IPS-15b (cell line): Measurements from ENCODE around the gene FAT3.

Source experiments
- H3K27me3 ChIP-seq: one replicate; pipeline ENCODE4 v1.6.1; 2013; ENCODE audit warnings: low read length; ENCODE audit not compliant: control insufficient read depth, insufficient read depth
- H3K36me3 ChIP-seq: one replicate; pipeline ENCODE4 v1.6.1; 2013; ENCODE audit warnings: low read length; ENCODE audit not compliant: control insufficient read depth, insufficient read depth
- H3K4me1 ChIP-seq: one replicate; pipeline ENCODE4 v1.6.1; 2013; ENCODE audit warnings: mild to moderate bottlenecking, low read length; ENCODE audit not compliant: control insufficient read depth, insufficient read depth
- H3K4me3 ChIP-seq: one replicate; pipeline ENCODE4 v1.5.1; 2013; ENCODE audit warnings: low read depth, low read length
- H3K9ac ChIP-seq: one replicate; pipeline ENCODE4 v1.6.1; 2013; ENCODE audit warnings: low read depth, mild to moderate bottlenecking, low read length
- H3K9me3 ChIP-seq: one replicate; pipeline ENCODE4 v1.6.1; 2013; ENCODE audit warnings: mild to moderate bottlenecking, low read length; ENCODE audit not compliant: control insufficient read depth, insufficient read depth

Gene FAT3

DNA sequence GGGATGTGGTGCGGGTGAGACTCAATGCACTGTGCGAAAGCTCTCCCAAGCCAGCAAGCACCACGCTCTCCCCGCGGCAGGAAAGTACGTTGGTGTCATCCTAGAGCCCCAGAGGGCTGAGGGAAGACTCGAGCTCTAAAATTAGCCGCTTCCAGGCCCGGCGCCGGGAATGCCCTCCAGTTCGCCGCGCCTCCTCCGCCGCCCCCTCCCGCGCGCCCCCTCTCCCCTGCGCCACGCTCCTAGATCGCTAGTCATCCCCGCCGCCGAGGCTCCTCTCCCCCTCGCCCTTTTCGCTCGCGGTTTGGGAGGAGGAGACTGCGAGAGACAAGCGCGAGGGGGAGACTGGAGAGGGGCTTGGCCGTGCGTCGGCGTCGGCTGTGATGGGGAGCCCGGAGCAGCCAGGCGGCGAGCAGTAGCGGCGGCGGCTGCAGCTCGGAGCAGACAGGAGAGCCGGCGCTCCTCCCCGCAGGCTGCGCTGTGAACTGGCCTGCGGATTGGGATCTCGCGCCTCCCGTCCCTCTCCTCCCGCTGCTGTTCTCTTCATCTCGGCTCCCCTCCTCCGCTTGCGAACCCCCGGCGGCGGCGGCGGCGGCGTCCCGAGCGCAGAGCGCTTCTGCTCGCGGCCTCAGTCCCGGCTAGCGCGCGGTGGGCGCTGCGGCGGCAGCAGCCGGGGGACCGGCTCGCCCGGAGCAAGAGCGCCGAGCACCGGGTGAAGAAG is at the start of gene FAT3:
Gene FAT3 (plus strand): TSS at position 412 of the 718 bp plus-strand sequence. CDS start 127,295 bp downstream, outside the sequence.
- peaks cover 32% of the 10 kb centered on the region for H3K27me3 ChIP-seq
- H3K4me3 ChIP-seq: peak within 1 kb of the TSS; percentile 81
- peak within 1 kb of the TSS; percentile 73 for H3K9ac ChIP-seq
- no peaks in the 10 kb centered on the region for H3K9me3 ChIP-seq
- H3K36me3 ChIP-seq: no peaks in the 10 kb centered on the region
- H3K4me1 ChIP-seq: peaks cover 35% of the 10 kb centered on the region

DNA sequence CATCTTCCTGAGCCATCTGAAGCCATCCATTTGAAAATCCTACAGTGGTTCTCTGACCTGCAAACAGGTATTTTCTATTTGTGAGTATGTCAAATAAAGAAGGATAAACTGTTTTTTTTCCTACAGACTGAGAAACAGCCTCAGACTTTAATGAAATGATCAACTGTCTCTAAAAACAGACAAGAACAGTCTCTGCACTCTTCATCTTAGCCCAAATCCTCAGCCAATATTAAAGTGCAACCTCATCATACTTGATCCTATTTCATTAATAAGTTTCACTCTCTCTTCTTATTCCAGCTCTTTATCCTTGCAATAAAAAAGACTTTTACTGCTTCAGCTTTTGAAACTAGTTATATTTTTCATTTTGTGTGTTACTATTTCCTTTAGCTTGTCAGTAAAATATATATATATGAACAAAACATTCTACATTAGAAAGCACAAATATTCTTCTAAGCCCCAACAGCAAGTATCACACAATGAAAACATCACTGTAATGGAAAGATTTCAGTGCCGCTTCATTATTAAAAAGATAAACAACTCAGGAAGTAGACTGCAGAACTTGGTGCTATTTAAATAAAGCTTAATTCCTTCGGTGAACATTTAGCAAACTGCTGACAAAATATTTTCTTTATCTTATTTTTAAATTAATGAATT is 45.5 kb upstream of the FAT3 start:
- H3K36me3 ChIP-seq: no peaks in the 10 kb centered on the region
- H3K27me3 ChIP-seq: no peaks in the 10 kb centered on the region
- H3K4me3 ChIP-seq: no peak overlapping the region
- H3K4me1 ChIP-seq: no peaks in the 10 kb centered on the region
- H3K9me3 ChIP-seq: no peaks in the 10 kb centered on the region
- H3K9ac ChIP-seq: no peak overlapping the region

DNA sequence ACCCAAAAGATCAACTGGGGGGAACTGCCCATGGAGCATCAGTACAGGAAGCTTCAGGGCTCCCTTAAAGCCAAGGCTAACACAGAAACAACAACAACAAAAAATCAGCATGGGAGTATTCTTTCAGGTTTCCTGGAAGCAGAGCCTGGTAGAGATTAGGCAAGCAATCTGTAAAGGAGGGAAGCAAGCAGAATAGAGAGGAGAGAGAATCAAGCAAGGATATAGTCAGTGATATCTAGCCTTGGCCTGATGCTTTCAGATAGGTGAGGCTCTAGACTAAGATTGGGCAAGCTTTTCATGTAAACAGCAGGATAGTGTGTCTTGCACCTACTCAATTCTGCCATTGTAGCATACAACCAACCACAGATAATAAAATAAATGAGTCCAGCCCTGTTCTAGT is 44.4 kb upstream of the FAT3 start:
- Histone ChIP-seq H3K9me3 (no peaks in the 10 kb centered on the region), H3K27me3 (no peaks in the 10 kb centered on the region), H3K4me1 (no peaks in the 10 kb centered on the region), H3K4me3 (no peak overlapping the region), H3K9ac (no peak overlapping the region), H3K36me3 (no peaks in the 10 kb centered on the region)

DNA sequence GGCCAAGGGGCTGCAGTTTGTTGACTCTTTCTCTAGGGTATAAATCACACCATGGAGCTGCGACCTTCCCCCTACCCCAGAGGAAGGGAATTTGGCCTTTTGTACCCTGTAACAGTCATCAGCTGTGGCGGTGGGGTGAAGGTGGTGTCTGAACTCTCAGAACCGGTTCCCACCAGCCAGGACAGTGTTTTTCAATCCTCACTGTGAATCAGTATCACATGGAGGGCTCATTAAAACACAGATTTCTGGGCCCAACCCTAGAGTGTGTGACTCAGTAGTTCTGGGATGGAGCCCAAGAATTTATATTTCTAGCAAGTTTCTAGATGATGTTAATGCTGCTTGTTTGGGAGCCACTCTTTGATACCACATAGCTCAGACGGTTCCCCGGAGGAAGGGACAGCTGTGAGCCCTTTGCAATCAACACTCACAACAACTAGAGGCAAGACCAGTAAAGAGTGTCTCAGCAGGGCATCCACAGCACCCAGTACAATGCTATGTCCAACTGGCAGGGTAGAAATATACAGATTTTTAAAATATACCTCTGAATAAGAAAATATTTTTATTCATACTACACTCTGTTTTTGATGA is 43.9 kb upstream of the FAT3 start:
- Histone ChIP-seq H3K4me1 (no peaks in the 10 kb centered on the region), H3K9ac (no peak overlapping the region)

DNA sequence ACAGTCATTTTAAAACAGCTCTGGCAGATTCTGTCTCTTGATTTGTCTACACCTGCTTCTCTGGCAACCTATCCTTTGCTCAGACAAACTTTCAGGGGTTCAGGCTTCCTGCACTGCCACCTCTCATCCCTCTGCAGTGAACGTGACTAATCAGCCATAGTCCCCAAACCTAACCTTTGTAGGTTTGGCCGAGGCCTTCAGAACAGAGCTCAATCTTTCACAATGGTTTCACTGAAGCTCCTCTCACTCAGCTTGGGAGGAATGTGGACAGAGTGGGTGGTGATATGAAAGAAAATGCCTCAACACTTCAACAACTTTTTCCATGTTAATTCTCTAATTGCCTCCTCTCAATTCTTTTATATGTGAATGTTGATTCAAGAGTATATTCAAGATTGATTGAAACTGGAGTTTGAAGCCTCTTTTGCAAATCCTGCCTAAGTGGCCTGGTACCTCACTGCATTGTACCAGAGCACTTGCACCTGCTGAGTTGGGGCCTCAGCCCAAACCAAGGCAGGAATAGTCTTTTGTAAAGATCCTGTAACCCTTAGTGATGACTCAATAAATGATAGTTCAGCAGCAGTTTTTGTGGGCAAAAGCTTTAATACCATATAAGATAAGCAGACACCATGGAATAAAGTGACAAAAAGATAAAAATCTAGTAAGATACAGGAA is 33.9 kb upstream of the FAT3 start:
- H3K27me3 ChIP-seq: no peaks in the 10 kb centered on the region
- H3K9ac ChIP-seq: no peak overlapping the region
- H3K36me3 ChIP-seq: no peaks in the 10 kb centered on the region
- no peaks in the 10 kb centered on the region for H3K9me3 ChIP-seq
- no peak overlapping the region for H3K4me3 ChIP-seq
- H3K4me1 ChIP-seq: no peaks in the 10 kb centered on the region

More for the DNA sequence above, 43.9 kb upstream of the FAT3 start:
- no peaks in the 10 kb centered on the region for H3K36me3 ChIP-seq
- no peak overlapping the region for H3K4me3 ChIP-seq
- H3K27me3 ChIP-seq: no peaks in the 10 kb centered on the region
- H3K9me3 ChIP-seq: no peaks in the 10 kb centered on the region

DNA sequence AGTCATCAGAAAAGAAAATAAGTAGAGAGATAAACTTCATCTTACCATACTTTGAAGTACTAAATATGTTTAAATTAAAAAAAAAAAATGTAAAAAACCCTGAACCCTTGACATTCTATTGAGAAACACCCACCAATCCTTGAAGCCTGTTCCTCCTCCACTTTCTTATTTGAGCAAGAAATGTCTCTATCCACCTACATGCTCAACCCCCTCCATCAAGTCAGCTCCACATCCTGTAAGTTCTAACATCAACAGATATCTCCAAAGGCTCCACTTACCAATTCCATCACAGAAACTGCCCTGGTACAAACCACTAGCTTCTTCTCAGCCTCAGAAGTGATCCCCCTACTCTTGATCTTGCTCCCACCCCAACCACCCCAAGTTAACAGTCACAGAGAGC is 32.5 kb upstream of the FAT3 start:
- Histone ChIP-seq H3K9ac (no peak overlapping the region), H3K4me3 (no peak overlapping the region), H3K4me1 (no peaks in the 10 kb centered on the region), H3K36me3 (no peaks in the 10 kb centered on the region), H3K9me3 (no peaks in the 10 kb centered on the region), H3K27me3 (no peaks in the 10 kb centered on the region)

DNA sequence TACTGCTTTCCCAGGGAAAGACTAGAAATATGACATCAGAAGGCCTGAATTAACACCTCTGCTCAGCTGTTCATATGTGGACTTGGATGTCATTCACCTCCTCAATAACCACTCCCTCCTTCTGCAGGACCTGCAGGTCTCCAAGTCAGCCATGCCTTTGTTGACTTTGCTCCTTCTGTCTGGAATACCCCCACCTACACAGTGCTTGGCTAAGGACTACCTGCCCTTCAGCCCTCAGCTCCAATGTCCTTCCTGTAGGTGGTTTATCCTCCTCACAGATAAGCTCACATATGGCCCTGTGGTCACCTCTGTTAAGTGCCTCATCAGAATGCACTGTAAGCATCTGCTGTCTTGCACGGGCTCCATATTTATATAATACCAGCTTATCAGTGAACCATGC is 26.4 kb upstream of the FAT3 start:
- Histone ChIP-seq H3K36me3 (no peaks in the 10 kb centered on the region), H3K4me3 (no peak overlapping the region), H3K4me1 (no peaks in the 10 kb centered on the region)

DNA sequence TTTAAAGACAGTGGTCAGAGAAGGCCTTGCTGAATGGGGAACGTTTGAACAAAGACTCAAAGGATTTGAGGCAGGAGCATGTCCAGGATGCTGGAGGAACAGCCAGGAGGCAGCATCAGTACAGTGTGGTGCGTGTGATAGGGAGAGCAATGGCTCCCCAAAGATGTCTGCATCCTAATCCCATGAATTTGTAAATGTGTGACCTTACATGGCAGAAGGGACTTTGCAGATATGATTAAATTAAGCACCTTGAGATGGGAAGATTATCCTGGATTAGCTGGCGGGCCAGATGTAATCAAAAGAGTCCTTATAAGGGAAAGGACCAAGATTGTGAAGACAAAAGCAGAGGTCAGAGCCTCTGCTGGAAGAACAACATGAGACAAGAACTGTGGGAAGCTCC is 24.6 kb upstream of the FAT3 start:
- Histone ChIP-seq H3K9ac (no peak overlapping the region), H3K27me3 (no peaks in the 10 kb centered on the region), H3K4me1 (no peaks in the 10 kb centered on the region), H3K36me3 (no peaks in the 10 kb centered on the region), H3K9me3 (no peaks in the 10 kb centered on the region), H3K4me3 (no peak overlapping the region)

More for the DNA sequence above, 26.4 kb upstream of the FAT3 start:
- H3K9me3 ChIP-seq: no peaks in the 10 kb centered on the region
- H3K27me3 ChIP-seq: no peaks in the 10 kb centered on the region
- H3K9ac ChIP-seq: no peak overlapping the region

DNA sequence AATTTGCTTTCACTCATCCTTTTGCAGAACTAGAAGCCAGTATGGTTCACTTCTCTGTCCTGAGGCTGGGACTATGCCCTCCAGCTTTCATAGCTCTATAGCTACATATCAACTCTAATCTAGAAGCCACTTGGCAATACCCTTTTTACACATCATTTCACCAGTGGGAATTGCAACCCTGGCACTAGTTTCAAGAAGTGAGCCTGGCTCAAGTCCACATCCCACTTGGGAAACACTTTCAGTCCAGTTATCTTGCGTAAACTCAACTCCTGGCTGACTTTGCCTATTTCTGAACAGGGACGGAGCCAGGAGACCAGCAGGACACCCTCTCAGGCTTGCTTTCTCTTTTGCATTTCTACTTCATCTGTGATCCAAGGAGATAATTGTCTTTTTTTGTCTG is 19.9 kb upstream of the FAT3 start:
- Histone ChIP-seq H3K36me3 (no peaks in the 10 kb centered on the region), H3K9ac (no peak overlapping the region), H3K4me3 (no peak overlapping the region), H3K9me3 (no peaks in the 10 kb centered on the region), H3K4me1 (peaks cover 7% of the 10 kb centered on the region), H3K27me3 (no peaks in the 10 kb centered on the region)

DNA sequence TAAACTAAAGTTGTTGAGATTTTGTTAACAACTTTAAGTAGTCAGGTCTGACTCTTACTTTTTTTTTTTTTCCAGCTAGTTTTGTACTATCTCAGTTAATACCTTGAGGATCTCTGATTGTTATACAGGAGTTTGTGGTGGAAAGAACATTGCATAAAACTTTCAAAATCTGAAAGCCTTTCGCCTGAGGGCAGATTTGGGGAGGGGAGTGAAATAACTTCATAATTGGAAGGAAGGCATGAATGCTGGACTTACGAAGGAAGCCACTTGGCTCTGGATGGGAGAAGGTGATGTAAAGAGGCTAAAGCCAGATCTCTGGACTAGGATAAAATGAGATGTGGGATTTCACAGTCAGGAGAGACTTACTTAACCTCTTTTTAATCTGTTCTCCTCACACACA is 18.2 kb upstream of the FAT3 start:
- no peaks in the 10 kb centered on the region for H3K9me3 ChIP-seq
- no peak overlapping the region for H3K4me3 ChIP-seq
- no peaks in the 10 kb centered on the region for H3K36me3 ChIP-seq
- H3K4me1 ChIP-seq: peaks cover 7% of the 10 kb centered on the region
- no peaks in the 10 kb centered on the region for H3K27me3 ChIP-seq
- H3K9ac ChIP-seq: no peak overlapping the region

DNA sequence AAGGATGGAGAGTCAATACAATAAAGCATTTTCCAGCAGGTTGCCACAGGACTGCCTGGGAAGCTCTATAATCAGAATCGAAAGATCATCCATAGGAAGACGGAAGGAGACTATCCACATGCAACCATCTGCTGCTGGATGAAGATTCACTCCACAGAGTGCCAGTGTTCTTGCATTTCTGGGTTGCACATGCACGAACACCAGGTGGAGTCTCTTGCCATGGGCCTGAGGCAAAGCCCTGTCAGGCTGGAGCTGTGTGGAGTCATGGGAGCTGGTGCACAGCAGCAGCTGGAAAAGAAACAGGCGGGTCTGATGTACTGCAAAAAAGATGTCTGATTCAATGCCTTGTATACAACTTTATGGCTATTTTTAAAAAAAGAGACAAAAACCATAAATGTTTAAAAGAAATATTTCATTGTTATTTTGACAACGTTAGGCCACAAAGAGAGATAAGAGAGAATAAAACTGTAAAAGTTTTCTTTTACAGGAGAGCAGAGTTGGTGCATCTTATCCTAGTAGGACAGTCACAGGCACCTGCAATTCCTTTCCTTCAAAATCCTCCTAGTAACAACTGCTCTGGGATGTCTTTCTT is 12.9 kb upstream of the FAT3 start:
- Histone ChIP-seq H3K9me3 (no peaks in the 10 kb centered on the region), H3K36me3 (no peaks in the 10 kb centered on the region), H3K27me3 (no peaks in the 10 kb centered on the region), H3K4me3 (no peak overlapping the region), H3K9ac (no peak overlapping the region), H3K4me1 (peaks cover 27% of the 10 kb centered on the region)
